Upper lobe of left lung (tissue), 6 donors: ENCODE results near the gene CD82. TPM values are rescaled to one million over a fixed set of nuclear protein-coding genes. Genes with fewer than 3 reads are reported as not detected.

Experiments
- ATAC-seq, 2 donors: fragments of 200-7000 bp; cut with Tn5 transposase; one replicate each; pipeline ENCODE4 v1.9.1; 2022; ENCODE audit warnings: mild to moderate bottlenecking in 2 of 2, moderate library complexity in 2 of 2; ENCODE audit not compliant: low FRiP score in 2 of 2
- DNase-seq, 2 donors: peaks; one replicate each; pipeline ENCODE4 v3.0.0-alpha.2; 2019 to 2020
- H3K27ac ChIP-seq, 4 donors: fragments of 200-600 bp; sonication (generic); one replicate each; pipeline ENCODE4 v1.5.1; 2016 to 2019
- H3K27me3 ChIP-seq, 4 donors: fragments of 200-600 bp; sonication (generic); one replicate each; pipeline ENCODE4 v1.5.1; 2017 to 2019
- H3K36me3 ChIP-seq, 4 donors: fragments of 200-600 bp; sonication (generic); one replicate each; pipeline ENCODE4 v1.5.1; 2016 to 2019
- H3K4me1 ChIP-seq, 4 donors: fragments of 200-600 bp; sonication (generic); one replicate each; pipeline ENCODE4 v1.5.1; 2018 to 2019
- H3K4me3 ChIP-seq, 4 donors: fragments of 200-600 bp; sonication (generic); one replicate each; pipeline ENCODE4 v1.5.1; 2017 to 2019; ENCODE audit warnings: mild to moderate bottlenecking in 2 of 4, moderate library complexity in 1 of 4
- H3K9me3 ChIP-seq, 4 donors: fragments of 200-600 bp; sonication (generic); one replicate each; pipeline ENCODE4 v1.5.1; 2018 to 2019
- CTCF ChIP-seq, 6 experiments: fragments of 450-650 bp in 4 of 6; fragments of 200-600 bp in 2 of 6; sonication (generic) in 2 of 6; IDR thresholded peaks; one replicate each; pipeline ENCODE4 v1.5.1; 2016 to 2019; ENCODE audit warnings: antibody characterized with exemption in 6 of 6
- EP300 ChIP-seq, 4 donors: sonication (generic); formaldehyde crosslinking; IDR thresholded peaks; one replicate each; pipeline ENCODE4 v1.5.1; 2017; ENCODE audit warnings: antibody characterized with exemption in 4 of 4, control low read depth in 2 of 4
- POLR2A ChIP-seq, 4 donors: fragments of 450-650 bp; IDR thresholded peaks; one replicate each; pipeline ENCODE4 v1.5.1; 2016 to 2017; ENCODE audit warnings: antibody characterized with exemption in 4 of 4, mild to moderate bottlenecking in 2 of 4
- POLR2AphosphoS5 ChIP-seq, 2 donors: sonication (generic); formaldehyde crosslinking; IDR thresholded peaks; one replicate each; pipeline ENCODE4 v1.5.1; 2017; ENCODE audit warnings: antibody characterized with exemption in 2 of 2
- WGBS, 2 donors: methylation state at CpG; one replicate each; pipeline ENCODE4 v1.1.5; 2017 to 2018; 5-methylcytosine and 5-hydroxymethylcytosine counted together
- total RNA-seq, 6 donors: library from RNA; depleted of rRNA in 4 of 6; stranded (reverse); fragments of >200 nt in 4 of 6; gene quantifications; one replicate each; pipeline versions ENCODE4 v1.1.0 to v1.2.1, GENCODE V29; 2016 to 2021
- donor health status: DM: no; HTN: no; CAD: no; lungs with moderate emphysema.
- donor health status: DM: no; HTN: yes; CAD: no; lungs with severe emphysema.

Gene CD82
- total RNA-seq, 6 donors from 2014 or later = 29.8 to 148 (median 69.9) TPM

- ATAC-seq (no peak), DNase-seq (no peak)
- H3K4me3 ChIP-seq = no peak overlapping the region
- no peaks in the 10 kb centered on the region for H3K27me3 ChIP-seq
- H3K4me1 ChIP-seq = peaks cover 31 to 44% (median 35%) of the 10 kb centered on the region in 4 donors
- 93 to 95% methylated on average over 8 of the region's 8 CpGs for WGBS, 2 donors
- peak overlapping the region in 2 of 4 donors; percentile 95 to 96 for H3K27ac ChIP-seq
- no peak for TF ChIP-seq POLR2AphosphoS5 (IDR thresholded peaks at IDR 0.05)
- TF ChIP-seq POLR2A (IDR thresholded peaks at IDR 0.05) = no peak
- no peak for TF ChIP-seq EP300 (IDR thresholded peaks at IDR 0.05)
- no peak for TF ChIP-seq CTCF (IDR thresholded peaks at IDR 0.05)
- no peaks in the 10 kb centered on the region for H3K36me3 ChIP-seq
- H3K9me3 ChIP-seq = no peaks in the 10 kb centered on the region
Measured at GRCh38 chr11:44561964-44562734, 3.3 kb upstream of the CD82 start.

GRCh38 chr11:44562845-44563460 is 2.5 kb upstream of the CD82 start:
- ATAC-seq (no peak), DNase-seq (no peak)
- H3K27ac ChIP-seq = peak overlapping the region in 3 of 4 donors; percentile 95 to 97 (median 96)
- 74 to 81% methylated on average over 4 to 5 of the region's 5 CpGs for WGBS, 2 donors
- peaks cover 38 to 51% (median 42%) of the 10 kb centered on the region in 4 donors for H3K4me1 ChIP-seq
- H3K4me3 ChIP-seq = no peak overlapping the region
- H3K36me3 ChIP-seq = no peaks in the 10 kb centered on the region
- TF ChIP-seq CTCF (IDR thresholded peaks at IDR 0.05) (no peak), EP300 (IDR thresholded peaks at IDR 0.05) (no peak)
- no peaks in the 10 kb centered on the region for H3K9me3 ChIP-seq
- no peaks in the 10 kb centered on the region for H3K27me3 ChIP-seq

GRCh38 chr11:44563711-44564110 is 1.8 kb upstream of the CD82 start:
- Histone ChIP-seq H3K4me3 (no peak overlapping the region), H3K27me3 (no peaks in the 10 kb centered on the region), H3K27ac (peak overlapping the region; percentile 95 to 97 (median 96)), H3K36me3 (no peaks in the 10 kb centered on the region), H3K4me1 (peaks cover 45 to 58% (median 49%) of the 10 kb centered on the region in 4 donors), H3K9me3 (no peaks in the 10 kb centered on the region)
- 80 to 87% methylated on average over 6 of the region's 6 CpGs for WGBS, 2 donors
- no peak for ATAC-seq
- no peak for DNase-seq
- TF ChIP-seq EP300 (IDR thresholded peaks at IDR 0.05) (no peak), POLR2AphosphoS5 (IDR thresholded peaks at IDR 0.05) (no peak), POLR2A (IDR thresholded peaks at IDR 0.05) (no peak), CTCF (IDR thresholded peaks at IDR 0.05) (no peak)

DNA sequence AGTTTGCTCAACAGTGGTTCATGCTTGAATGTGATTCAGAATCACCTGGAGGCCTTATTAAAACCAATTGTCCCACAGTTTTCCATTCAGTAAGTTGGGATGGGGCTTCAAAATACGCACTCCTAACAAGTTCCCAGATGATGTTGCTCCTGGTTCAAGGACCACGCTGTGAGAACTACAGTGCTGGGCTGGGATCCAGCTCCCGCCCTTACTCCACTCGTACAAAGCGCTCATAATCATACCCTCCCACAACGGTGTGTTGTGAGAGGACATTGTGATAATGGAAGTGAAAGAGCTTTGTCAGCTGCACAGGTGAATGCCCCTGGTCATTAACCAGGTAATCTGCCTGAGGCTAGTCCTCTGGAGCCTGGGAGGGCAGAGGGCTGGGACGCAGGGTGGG is 1.3 kb upstream of the CD82 start:
- Histone ChIP-seq H3K4me3 (peak overlapping the region in 3 of 4 donors; percentile 68 to 80 (median 75)), H3K4me1 (peaks cover 48 to 61% (median 53%) of the 10 kb centered on the region in 4 donors), H3K27ac (peak overlapping the region; percentile 95 to 97 (median 96)), H3K27me3 (no peaks in the 10 kb centered on the region), H3K36me3 (no peaks in the 10 kb centered on the region), H3K9me3 (no peaks in the 10 kb centered on the region)
- peak in 1 of 2 donors; percentile 78 for DNase-seq
- TF ChIP-seq POLR2AphosphoS5 (IDR thresholded peaks at IDR 0.05) = no peak
- no peak for TF ChIP-seq CTCF (IDR thresholded peaks at IDR 0.05)
- no peak for TF ChIP-seq EP300 (IDR thresholded peaks at IDR 0.05)
- no peak for TF ChIP-seq POLR2A (IDR thresholded peaks at IDR 0.05)
- no peak for ATAC-seq
- WGBS, 2 donors = 51 to 62% methylated on average over 3 to 7 of the region's 7 CpGs
